Karpas-422 (cell line): ENCODE data around the gene PSMG4. TPM values are rescaled to one million over a fixed set of nuclear protein-coding genes. Genes with fewer than 3 reads are reported as not detected.
"Not testable (repeated sequence)": the region's sequence is repeated elsewhere in the genome, so short reads cannot be mapped to it uniquely, and the experiment has no call there.

Source experiments
- DNase-seq: peaks from one replicate; pipeline ENCODE4 v3.0.0-alpha.2; 2015
- H2AFZ ChIP-seq: fragments of 200-600 bp; sonication (generic); 2 replicates; pipeline ENCODE4 v1.6.1; 2014; ENCODE audit warnings: antibody characterized with exemption, low read length, mixed read lengths
- H3K27ac ChIP-seq: fragments of 200-600 bp; sonication (generic); 2 replicates; pipeline ENCODE4 v1.5.1; 2014; ENCODE audit warnings: mild to moderate bottlenecking, low read length, moderate library complexity
- H3K27me3 ChIP-seq: fragments of 200-600 bp; sonication (generic); 2 replicates; pipeline ENCODE4 v1.6.1; 2014; ENCODE audit warnings: low read length, mixed read lengths
- H3K36me3 ChIP-seq: fragments of 200-600 bp; sonication (generic); 2 replicates; pipeline ENCODE4 v1.6.1; 2014; ENCODE audit warnings: low read length, mixed read lengths; ENCODE audit not compliant: insufficient read depth
- H3K4me1 ChIP-seq: fragments of 200-600 bp; sonication (generic); 2 replicates; pipeline ENCODE4 v1.6.1; 2014; ENCODE audit warnings: mild to moderate bottlenecking, low read length, mixed read lengths
- H3K4me2 ChIP-seq: fragments of 200-600 bp; sonication (generic); 2 replicates; pipeline ENCODE4 v1.6.1; 2014; ENCODE audit warnings: low read length, low read depth, mild to moderate bottlenecking; ENCODE audit not compliant: poor library complexity, severe bottlenecking
- H3K4me3 ChIP-seq: fragments of 200-600 bp; sonication (generic); 2 replicates; pipeline ENCODE4 v1.5.1; 2014; ENCODE audit warnings: mild to moderate bottlenecking, antibody characterized with exemption, low read length, mixed read lengths
- H3K79me2 ChIP-seq: fragments of 200-600 bp; sonication (generic); 2 replicates; pipeline ENCODE4 v1.6.1; 2014; ENCODE audit warnings: mild to moderate bottlenecking, low read length, mixed read lengths
- H3K9ac ChIP-seq: fragments of 200-600 bp; sonication (generic); 2 replicates; pipeline ENCODE4 v1.6.0; 2014; ENCODE audit warnings: low read length
- H3K9me2 ChIP-seq: fragments of 200-600 bp; sonication (generic), shearing (Covaris generic); replicated peaks from 2 replicates; pipeline ENCODE4 v1.6.0; 2014; ENCODE audit warnings: mild to moderate bottlenecking, low read length, moderate library complexity; ENCODE audit not compliant: insufficient read depth
- H3K9me3 ChIP-seq: fragments of 300-700, 200-600 bp; sonication (generic); 2 replicates; pipeline ENCODE4 v1.6.1; 2014; ENCODE audit warnings: low read length, mixed read lengths
- H4K20me1 ChIP-seq: fragments of 200-600 bp; sonication (generic); 2 replicates; pipeline ENCODE4 v1.6.1; 2014; ENCODE audit warnings: mild to moderate bottlenecking, antibody characterized with exemption, low read length, low read depth; ENCODE audit not compliant: insufficient read depth
- total RNA-seq: library from RNA; depleted of rRNA; stranded (reverse); fragments of >200 nt; shearing (Covaris generic); gene quantifications from 2 replicates; pipeline ENCODE4 v1.2.3, GENCODE V29; 2014; ENCODE audit warnings: low replicate concordance

PSMG4 gene
- total RNA-seq, 1 experiment from 2014 or later, result 42.3 TPM

DNA sequence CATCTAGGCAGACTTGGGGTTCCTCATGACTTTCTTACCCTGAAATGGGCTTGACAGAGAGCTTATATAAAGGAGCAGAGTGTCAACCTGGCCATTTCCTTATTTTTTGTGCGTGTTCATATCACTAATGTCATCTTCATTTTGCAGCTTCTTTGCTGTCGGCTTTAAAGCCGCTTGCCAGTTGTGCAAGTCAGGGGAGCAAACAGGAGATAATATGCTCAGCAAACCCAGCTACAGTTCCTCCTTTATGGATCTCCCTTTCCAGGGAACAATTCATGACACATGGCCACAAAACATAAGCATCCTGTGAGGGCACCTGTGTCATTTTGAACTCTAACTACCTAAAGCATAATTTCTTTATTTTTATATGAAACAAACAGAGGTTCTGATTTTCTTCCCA is 24.8 kb upstream of the PSMG4 start:
- DNase-seq, result no peak
- Histone ChIP-seq H3K9me2 (no peaks in the 10 kb centered on the region), H3K4me1 (peaks cover 6% of the 10 kb centered on the region), H3K9ac (no peak overlapping the region), H2AFZ (no peak overlapping the region), H3K9me3 (no peaks in the 10 kb centered on the region), H3K27ac (no peak overlapping the region), H3K4me3 (no peak overlapping the region), H3K79me2 (no peaks in the 10 kb centered on the region), H3K4me2 (no peak overlapping the region), H3K27me3 (no peaks in the 10 kb centered on the region), H4K20me1 (no peaks in the 10 kb centered on the region), H3K36me3 (no peaks in the 10 kb centered on the region)

DNA sequence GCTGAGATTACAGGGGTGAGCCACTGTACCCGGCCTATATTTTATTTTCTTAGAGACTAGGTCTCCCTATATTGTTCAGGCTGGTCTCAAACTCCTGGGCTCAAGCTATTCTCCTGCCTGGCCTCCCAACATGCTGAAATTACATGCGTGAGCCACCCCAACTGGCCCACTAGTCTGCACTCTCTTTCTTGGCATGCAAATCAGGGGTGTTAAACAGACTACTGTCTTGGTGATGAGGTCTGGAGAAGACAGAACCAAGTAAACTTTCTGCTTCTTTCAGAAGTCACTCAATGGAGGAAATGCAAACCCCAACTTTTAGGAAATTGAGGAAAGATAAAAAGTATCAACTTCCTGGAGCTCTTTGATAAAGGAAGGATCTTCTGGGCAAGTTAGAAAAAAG is 23.3 kb upstream of the PSMG4 start:
- Histone ChIP-seq H3K36me3 (no peaks in the 10 kb centered on the region), H4K20me1 (no peaks in the 10 kb centered on the region), H3K27me3 (no peaks in the 10 kb centered on the region), H3K4me1 (peaks cover 6% of the 10 kb centered on the region), H3K4me3 (no peak overlapping the region), H3K79me2 (no peaks in the 10 kb centered on the region), H3K9me2 (no peaks in the 10 kb centered on the region), H2AFZ (no peak overlapping the region), H3K9me3 (no peaks in the 10 kb centered on the region), H3K4me2 (no peak overlapping the region), H3K27ac (no peak overlapping the region), H3K9ac (no peak overlapping the region)
- no peak for DNase-seq

DNA sequence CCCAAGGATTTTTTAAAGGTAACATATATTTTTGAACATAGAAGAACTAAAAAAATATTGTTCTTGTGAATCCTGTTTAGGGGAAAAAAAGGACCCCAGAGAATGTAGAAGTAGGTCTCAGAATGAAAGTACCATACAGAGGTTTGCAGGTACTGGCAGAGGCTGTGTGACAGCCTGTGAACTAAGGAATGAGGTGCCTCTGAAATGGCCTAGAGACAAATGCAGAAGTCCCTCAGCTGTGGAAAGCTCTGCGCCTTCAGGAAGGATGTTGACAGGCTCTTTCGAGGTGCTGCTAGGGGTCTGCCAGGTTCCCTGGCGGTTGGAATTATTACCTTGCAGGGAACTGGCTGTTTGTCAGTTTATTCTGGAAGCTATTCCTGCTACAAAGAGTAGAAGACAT is 22.7 kb upstream of the PSMG4 start:
- Histone ChIP-seq H3K4me3 (no peak overlapping the region), H3K79me2 (no peaks in the 10 kb centered on the region), H3K4me1 (peaks cover 6% of the 10 kb centered on the region), H3K9me2 (no peaks in the 10 kb centered on the region), H3K36me3 (no peaks in the 10 kb centered on the region), H3K27me3 (no peaks in the 10 kb centered on the region), H3K4me2 (no peak overlapping the region), H4K20me1 (no peaks in the 10 kb centered on the region), H2AFZ (no peak overlapping the region), H3K27ac (no peak overlapping the region), H3K9ac (no peak overlapping the region), H3K9me3 (no peaks in the 10 kb centered on the region)
- no peak for DNase-seq

DNA sequence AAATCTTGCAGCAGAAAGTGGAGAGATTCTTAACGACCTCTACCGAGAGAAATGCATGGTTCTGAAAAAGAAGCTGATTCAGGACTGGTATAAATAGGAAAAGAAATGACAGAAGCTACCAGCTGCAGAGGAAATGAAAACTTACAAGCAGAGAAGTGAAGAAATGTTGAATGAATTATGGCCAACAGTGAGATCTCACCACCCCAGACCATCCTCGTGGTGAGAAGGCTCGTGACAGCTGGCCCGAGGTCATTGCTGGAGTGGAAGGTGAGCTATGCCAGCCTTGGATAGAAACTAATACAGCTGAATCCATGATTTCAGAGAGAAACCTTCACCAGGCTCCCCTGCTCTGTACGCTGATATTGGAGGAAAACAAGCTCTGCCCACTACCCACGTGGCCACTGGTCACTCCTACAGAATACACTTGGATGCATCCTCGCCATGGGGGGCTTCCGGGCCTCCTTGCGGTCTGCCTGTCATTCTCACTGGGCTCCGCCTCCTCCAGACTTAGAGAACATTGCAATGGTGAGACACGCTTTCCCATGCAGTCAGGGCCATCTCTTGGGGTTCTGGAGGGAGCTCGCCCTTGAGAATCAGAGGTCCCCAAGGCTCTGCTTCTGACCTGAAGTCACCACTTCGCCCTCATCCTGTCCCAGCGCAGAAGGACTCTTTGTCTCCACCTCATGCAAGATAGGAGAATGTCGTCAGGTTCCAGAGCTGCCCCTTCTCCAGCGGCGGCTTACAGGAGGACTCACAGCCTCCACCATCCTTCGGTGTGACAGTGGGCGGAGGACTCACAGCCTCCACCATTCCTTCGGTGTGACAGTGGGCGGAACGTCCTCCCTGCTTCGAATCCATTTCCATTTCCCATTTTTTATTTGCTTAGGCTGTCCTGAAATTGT is 20.7 kb upstream of the PSMG4 start:
- Histone ChIP-seq H4K20me1 (no peaks in the 10 kb centered on the region), H3K27ac (no peak overlapping the region), H3K4me2 (no peak overlapping the region), H3K4me1 (peaks cover 6% of the 10 kb centered on the region), H2AFZ (no peak overlapping the region), H3K4me3 (no peak overlapping the region), H3K9me2 (no peaks in the 10 kb centered on the region), H3K9ac (no peak overlapping the region), H3K9me3 (no peaks in the 10 kb centered on the region), H3K27me3 (no peaks in the 10 kb centered on the region), H3K79me2 (no peaks in the 10 kb centered on the region), H3K36me3 (no peaks in the 10 kb centered on the region)
- no peak for DNase-seq

DNA sequence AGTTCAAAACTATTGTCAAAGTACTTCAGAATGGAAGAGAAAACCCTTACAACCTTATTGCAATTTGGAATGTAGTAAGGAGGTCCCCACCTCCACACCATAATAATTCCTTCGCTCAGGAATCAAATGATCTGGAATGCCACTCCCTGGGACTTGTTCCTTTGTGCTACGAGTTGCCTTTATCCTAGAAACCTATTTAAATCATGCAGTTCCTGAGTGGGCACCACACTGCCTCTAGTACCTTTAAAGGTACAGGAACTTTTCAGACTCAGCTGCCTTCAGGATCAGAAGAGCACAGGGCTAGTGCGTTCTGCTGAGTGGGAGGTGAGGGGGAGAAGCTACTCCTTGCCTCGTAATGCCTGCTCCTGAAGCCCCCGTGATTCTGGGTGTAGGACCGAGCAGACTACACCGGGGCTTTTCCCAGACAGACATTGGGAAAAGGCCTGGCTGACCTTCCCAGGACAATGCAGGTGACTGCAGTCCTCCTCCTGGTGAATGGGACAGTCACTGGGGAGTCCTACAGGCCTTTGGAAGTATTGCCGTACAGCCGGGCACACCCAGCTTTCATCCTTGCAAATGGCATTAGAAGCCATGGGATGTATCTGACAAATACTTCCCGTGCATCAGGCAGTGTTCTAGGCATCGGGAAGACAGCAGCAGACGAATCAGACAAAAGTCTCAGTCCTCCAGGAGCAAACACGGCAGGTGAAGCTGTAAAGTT is 19.5 kb upstream of the PSMG4 start:
- DNase-seq, result no peak

DNA sequence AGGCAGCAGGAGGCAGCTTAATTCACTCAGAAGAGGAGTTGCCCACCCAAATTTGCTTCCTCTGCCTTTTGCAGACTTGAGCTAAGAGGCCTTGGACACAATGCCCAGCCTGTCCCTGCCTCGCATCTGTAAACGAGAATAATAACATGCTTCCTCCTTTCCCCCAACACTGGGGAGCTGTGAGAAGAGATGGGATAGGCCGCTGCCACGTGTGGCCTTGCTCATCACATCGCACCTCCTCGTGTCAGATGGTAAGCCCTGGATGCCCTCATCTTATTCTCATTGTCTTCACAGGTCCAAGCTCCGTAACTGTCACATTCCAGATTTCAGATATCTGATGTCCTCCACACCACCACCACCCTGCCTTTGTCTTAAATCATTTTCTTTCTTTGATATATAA is 18.2 kb upstream of the PSMG4 start:
- H4K20me1 ChIP-seq, result no peaks in the 10 kb centered on the region
- no peak overlapping the region for H2AFZ ChIP-seq
- H3K79me2 ChIP-seq, result no peaks in the 10 kb centered on the region
- no peak for DNase-seq
- H3K36me3 ChIP-seq, result no peaks in the 10 kb centered on the region
- H3K4me2 ChIP-seq, result no peak overlapping the region
- H3K9me3 ChIP-seq, result no peaks in the 10 kb centered on the region
- H3K4me1 ChIP-seq, result peaks cover 2% of the 10 kb centered on the region
- no peak overlapping the region for H3K27ac ChIP-seq
- H3K4me3 ChIP-seq, result no peak overlapping the region
- H3K27me3 ChIP-seq, result no peaks in the 10 kb centered on the region
- no peaks in the 10 kb centered on the region for H3K9me2 ChIP-seq
- H3K9ac ChIP-seq, result no peak overlapping the region

More for the DNA sequence above, 19.5 kb upstream of the PSMG4 start:
- H4K20me1 ChIP-seq, result no peaks in the 10 kb centered on the region
- H3K4me2 ChIP-seq, result no peak overlapping the region
- H3K27me3 ChIP-seq, result no peaks in the 10 kb centered on the region
- H3K79me2 ChIP-seq, result no peaks in the 10 kb centered on the region
- no peak overlapping the region for H2AFZ ChIP-seq
- H3K9me3 ChIP-seq, result no peaks in the 10 kb centered on the region
- no peaks in the 10 kb centered on the region for H3K36me3 ChIP-seq
- no peaks in the 10 kb centered on the region for H3K9me2 ChIP-seq
- no peak overlapping the region for H3K27ac ChIP-seq
- no peak overlapping the region for H3K9ac ChIP-seq
- H3K4me1 ChIP-seq, result peaks cover 6% of the 10 kb centered on the region
- no peak overlapping the region for H3K4me3 ChIP-seq

DNA sequence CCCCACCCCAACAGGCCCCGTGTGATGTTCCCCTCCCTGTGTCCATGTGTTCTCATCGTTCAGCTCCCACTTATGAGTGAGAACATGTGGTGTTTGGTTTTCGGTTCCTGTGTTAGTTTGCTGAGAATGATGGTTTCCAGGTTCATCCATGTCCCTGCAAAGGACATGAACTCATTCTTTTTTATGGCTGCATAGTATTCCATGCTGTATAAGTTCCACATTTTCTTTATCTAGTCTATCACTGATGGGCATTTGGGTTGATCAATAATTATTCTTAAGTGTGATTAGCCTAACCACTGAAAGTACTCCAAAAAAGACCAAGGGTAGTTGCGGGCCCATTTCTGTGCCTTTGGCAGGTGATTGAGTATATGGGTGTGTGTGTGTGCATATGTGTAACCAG is 17.0 kb upstream of the PSMG4 start:
- not testable (repeated sequence) for H3K9me2 ChIP-seq, H3K9ac ChIP-seq, H4K20me1 ChIP-seq, H3K9me3 ChIP-seq, H3K4me2 ChIP-seq, H3K36me3 ChIP-seq, H2AFZ ChIP-seq, H3K4me1 ChIP-seq, H3K27me3 ChIP-seq, DNase-seq, H3K79me2 ChIP-seq, H3K27ac ChIP-seq, H3K4me3 ChIP-seq

DNA sequence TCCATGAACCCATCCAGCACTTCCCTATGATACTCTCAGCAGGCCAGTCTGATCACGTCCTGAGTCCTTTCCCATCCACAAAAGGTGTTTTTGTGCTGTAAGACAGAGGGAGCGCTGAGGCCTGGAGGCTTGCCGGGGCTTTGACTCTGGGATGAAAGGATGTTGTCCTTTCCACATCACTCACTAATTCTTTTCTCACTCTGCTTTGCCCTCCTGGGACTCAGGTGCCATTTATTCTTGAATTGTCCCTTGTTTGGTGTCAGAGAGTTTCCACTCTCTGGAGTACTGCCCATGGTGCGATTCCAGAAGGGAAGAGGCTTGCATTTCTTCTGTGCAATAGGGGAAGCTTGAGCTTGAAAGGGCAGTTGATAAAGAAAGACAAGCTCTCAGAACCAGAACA is 16.0 kb upstream of the PSMG4 start:
- DNase-seq, result no peak
- Histone ChIP-seq H3K27me3 (no peaks in the 10 kb centered on the region), H3K9me3 (no peaks in the 10 kb centered on the region)

More for the DNA sequence above, 16.0 kb upstream of the PSMG4 start:
- no peaks in the 10 kb centered on the region for H3K4me1 ChIP-seq
- no peaks in the 10 kb centered on the region for H4K20me1 ChIP-seq
- no peak overlapping the region for H3K4me2 ChIP-seq
- no peak overlapping the region for H3K27ac ChIP-seq
- no peaks in the 10 kb centered on the region for H3K36me3 ChIP-seq
- H3K9me2 ChIP-seq, result no peaks in the 10 kb centered on the region
- H2AFZ ChIP-seq, result no peak overlapping the region
- H3K79me2 ChIP-seq, result no peaks in the 10 kb centered on the region
- no peak overlapping the region for H3K4me3 ChIP-seq
- H3K9ac ChIP-seq, result no peak overlapping the region
